C1 segment of cervical spinal cord (tissue), 14 donors: ENCODE results near the gene LSM7.
A peak's percentile ranks its signal among the peaks of the same experiment; 100 is the strongest.

Source experiments
- DNase-seq, 14 donors: peaks; one replicate each; lab custom pipeline; 2025; lab: John Stamatoyannopoulos, UW

Gene LSM7

GRCh38 chr19:2325281-2326046, 2.9 kb downstream of the LSM7 start:
- DNase-seq: peak in 1 of 14 donors; percentile 74

GRCh38 chr19:2324220-2324948, 4.0 kb downstream of the LSM7 start:
- DNase-seq: peak in 1 of 14 donors; percentile 53

GRCh38 chr19:2323707-2324106, 4.7 kb downstream of the LSM7 start:
- DNase-seq: no peak

- no peak for DNase-seq
Measured at GRCh38 chr19:2321565-2322283, 6.7 kb downstream of the LSM7 start.

GRCh38 chr19:2320939-2321338, 7.4 kb downstream of the LSM7 start:
- DNase-seq: no peak

- no peak for DNase-seq
Measured at GRCh38 chr19:2320049-2320448, 8.3 kb downstream of the LSM7 start.

- DNase-seq: no peak
Measured at GRCh38 chr19:2319551-2319950, 8.8 kb downstream of the LSM7 start.

GRCh38 chr19:2318923-2319322, 9.5 kb downstream of the LSM7 start:
- DNase-seq: no peak

- no peak for DNase-seq
Measured at GRCh38 chr19:2317756-2318155, 10.6 kb downstream of the LSM7 start.

- DNase-seq: no peak
Measured at GRCh38 chr19:2317300-2317699, 11.1 kb downstream of the LSM7 start.

GRCh38 chr19:2315818-2316353, 12.5 kb downstream of the LSM7 start:
- peak in 12 of 14 donors; percentile 7 to 81 (median 54) for DNase-seq

GRCh38 chr19:2315121-2315817, 13.1 kb downstream of the LSM7 start:
- no peak for DNase-seq

- DNase-seq: no peak
Measured at GRCh38 chr19:2312820-2313501, 15.4 kb downstream of the LSM7 start.

GRCh38 chr19:2311093-2311492, 17.3 kb downstream of the LSM7 start:
- DNase-seq: no peak

- DNase-seq: peak in 7 of 14 donors; percentile 17 to 76 (median 35)
Measured at GRCh38 chr19:2309734-2310362, 18.5 kb downstream of the LSM7 start.

- no peak for DNase-seq
Measured at GRCh38 chr19:2308114-2308556, 20.3 kb downstream of the LSM7 start, which contains the start of gene LINGO3. TSS of gene LINGO3 (minus strand) at chr19:2308154. CDS start at chr19:2291776, 16,378 bp downstream.

- DNase-seq: no peak
Measured at GRCh38 chr19:2307518-2308012, 20.8 kb downstream of the LSM7 start.

GRCh38 chr19:2306971-2307370, 21.4 kb downstream of the LSM7 start:
- no peak for DNase-seq

GRCh38 chr19:2306281-2306806, 22.0 kb downstream of the LSM7 start:
- DNase-seq: no peak
